HG03442 (cell line): Measurements from ENCODE around the gene RGS19.
"Not testable (repeated sequence)": the region's sequence is repeated elsewhere in the genome, so short reads cannot be mapped to it uniquely, and the experiment has no call there.

Experiments
- ATAC-seq: cut with Tn5 transposase; IDR thresholded peaks from one replicate; pipeline ENCODE4 v1.9.1; 2021; ENCODE audit warnings: mild to moderate bottlenecking, moderate library complexity; ENCODE audit not compliant: unreplicated experiment

Gene RGS19

GRCh38 chr20:64095927-64096326 is 16.6 kb upstream of the RGS19 start:
- no peak for ATAC-seq

GRCh38 chr20:64095455-64095854 is 16.1 kb upstream of the RGS19 start:
- ATAC-seq, result no peak

- ATAC-seq, result no peak
These were observed 13.7 kb upstream of the RGS19 start for GRCh38 chr20:64093013-64093503.

- no peak for ATAC-seq
These were observed 13.1 kb upstream of the RGS19 start for GRCh38 chr20:64092258-64093012.

GRCh38 chr20:64091770-64092169 is 12.5 kb upstream of the RGS19 start:
- no peak for ATAC-seq

- no peak for ATAC-seq
These were observed 12.0 kb upstream of the RGS19 start for GRCh38 chr20:64091340-64091739.

GRCh38 chr20:64090165-64090564 is 10.8 kb upstream of the RGS19 start:
- ATAC-seq, result no peak

GRCh38 chr20:64088586-64088985 is 9.3 kb upstream of the RGS19 start:
- ATAC-seq, result not testable (repeated sequence)

- ATAC-seq, result not testable (repeated sequence)
These were observed 8.0 kb upstream of the RGS19 start for GRCh38 chr20:64087226-64087825.

GRCh38 chr20:64086801-64087200 is 7.5 kb upstream of the RGS19 start:
- ATAC-seq, result no peak

- no peak for ATAC-seq
These were observed 5.4 kb upstream of the RGS19 start for GRCh38 chr20:64084685-64085152.

- ATAC-seq, result no peak
These were observed 4.7 kb upstream of the RGS19 start, which contains the start of gene LKAAEAR1 for GRCh38 chr20:64083804-64084684. Gene LKAAEAR1, minus strand, starts transcription at chr20:64084398. Its CDS starts 179 bp downstream, at chr20:64084219.

GRCh38 chr20:64083378-64083803 is 4.1 kb upstream of the RGS19 start:
- ATAC-seq, result no peak

GRCh38 chr20:64082820-64083377 is 3.6 kb upstream of the RGS19 start:
- no peak for ATAC-seq

- ATAC-seq, result no peak
These were observed 2.9 kb upstream of the RGS19 start for GRCh38 chr20:64082126-64082731.

- no peak for ATAC-seq
These were observed 2.3 kb upstream of the RGS19 start for GRCh38 chr20:64081624-64081964.

GRCh38 chr20:64080813-64081623 is 1.7 kb upstream of the RGS19 start:
- no peak for ATAC-seq

- ATAC-seq, result no peak
These were observed 895 bp upstream of the RGS19 start, which contains the start of gene OPRL1 for GRCh38 chr20:64080013-64080812. Gene OPRL1, plus strand, starts transcription at chr20:64080082. Its CDS starts 12,639 bp downstream, at chr20:64092721.

GRCh38 chr20:64078934-64079272 is 415 bp downstream of the RGS19 start:
- no peak for ATAC-seq
